HCT116 (cell line): ENCODE results near the gene KLHL22. TPM values are rescaled to one million over a fixed set of nuclear protein-coding genes. Genes with fewer than 3 reads are reported as not detected.

ENCODE experiments used
- ATAC-seq: fragments of 200-7000 bp; cut with Tn5 transposase; 2 replicates; pipeline ENCODE4 v1.9.1; 2020; ENCODE audit warnings: mild to moderate bottlenecking, moderate library complexity
- BruUV-seq: library from RNA; stranded (reverse); fragments of 400-500 nt; replicated peaks from 2 replicates; lab custom pipeline; 2021; lab: Mats Ljungman, UMichigan
- CTCF ChIA-PET: fragments of 300-600 bp; sonication (Branson Sonifier 250); formaldehyde crosslinking; loops from one replicate; lab custom pipeline; 2021; ENCODE audit warnings: antibody characterized with exemption; lab: Charles Lee
- POLR2A ChIA-PET: fragments of 300-600, 350-600 bp; sonication (Branson Sonifier 250); formaldehyde crosslinking; loops from one replicate; lab custom pipeline; 2021; ENCODE audit warnings: antibody characterized with exemption; lab: Charles Lee
- RAD21 ChIA-PET, 2 experiments: fragments of 300-600 bp; sonication (Branson Sonifier 250); formaldehyde crosslinking; loops; one replicate each; lab custom pipeline; 2023; ENCODE audit warnings: low total read pairs in 2 of 2; ENCODE audit not compliant: uncharacterized antibody in 2 of 2, unreplicated experiment in 2 of 2, low non-redundant PET in 1 of 2; lab: Charles Lee
- DNase-seq: peaks from one replicate; pipeline ENCODE4 v3.0.0-alpha.2; 2010; ENCODE audit warnings: low read depth, low spot score
- H2AFZ ChIP-seq: fragments of 200-600 bp; shearing (Covaris generic), sonication (generic); 2 replicates; pipeline ENCODE4 v1.6.1; 2017; ENCODE audit warnings: low read depth, mixed run types, mixed read lengths, antibody characterized with exemption, low read length; ENCODE audit not compliant: poor library complexity, severe bottlenecking
- H3K27ac ChIP-seq: 2 replicates; pipeline ENCODE4 v1.5.1; 2012; ENCODE audit warnings: low read depth, low read length
- H3K27me3 ChIP-seq: fragments of 200-600 bp; sonication (generic); 2 replicates; pipeline ENCODE4 v1.6.1; 2016; ENCODE audit warnings: mixed run types, low read length, mixed read lengths; ENCODE audit not compliant: insufficient read depth
- H3K36me3 ChIP-seq, 2 experiments: fragments of 200-500 bp in 1 of 2; fragments of 200-600 bp in 1 of 2; sonication (Bioruptor generic) in 1 of 2; sonication (generic) in 1 of 2; 2 replicates each; pipeline versions ENCODE4 v1.5.1 to v1.6.1; 2014 to 2016; ENCODE audit warnings: low read length in 2 of 2, inconsistent platforms in 1 of 2, mixed read lengths in 1 of 2, mixed run types in 1 of 2; ENCODE audit not compliant: insufficient read depth in 2 of 2, control insufficient read depth in 1 of 2
- H3K4me1 ChIP-seq, 2 experiments: fragments of 200-600 bp in 1 of 2; sonication (generic) in 1 of 2; 2 replicates each; pipeline versions ENCODE4 v1.5.1 to v1.6.1; 2012 to 2017; ENCODE audit warnings: low read length in 2 of 2, inconsistent platforms in 1 of 2, mild to moderate bottlenecking in 1 of 2, mixed read lengths in 1 of 2, mixed run types in 1 of 2, moderate library complexity in 1 of 2; ENCODE audit not compliant: insufficient read depth in 2 of 2, control insufficient read depth in 1 of 2
- H3K4me2 ChIP-seq: fragments of 200-600 bp; sonication (generic); 2 replicates; pipeline ENCODE4 v1.6.1; 2017; ENCODE audit warnings: mixed run types, low read length, mixed read lengths
- H3K4me3 ChIP-seq, 2 experiments: fragments of 200-600 bp in 1 of 2; sonication (generic) in 1 of 2; replicated peaks in 1 of 2; 2 replicates each; pipeline ENCODE4 v1.5.1; 2011 to 2016; ENCODE audit warnings: low read length in 2 of 2, control low read depth in 1 of 2, low read depth in 1 of 2, mild to moderate bottlenecking in 1 of 2, mixed read lengths in 1 of 2, mixed run types in 1 of 2
- H3K79me2 ChIP-seq: fragments of 200-600 bp; sonication (generic); 2 replicates; pipeline ENCODE4 v1.6.1; 2017; ENCODE audit warnings: mild to moderate bottlenecking, mixed run types, low read length, moderate library complexity, mixed read lengths; ENCODE audit not compliant: insufficient read depth
- H3K9ac ChIP-seq: fragments of 200-600 bp; sonication (generic); 2 replicates; pipeline ENCODE4 v1.6.1; 2016; ENCODE audit warnings: low read length, mixed read lengths
- H3K9me2 ChIP-seq: fragments of 200-600 bp; sonication (generic), shearing (Covaris generic); 2 replicates; pipeline ENCODE4 v1.6.1; 2017; ENCODE audit warnings: mixed run types, mild to moderate bottlenecking, moderate library complexity; ENCODE audit not compliant: insufficient read depth
- H3K9me3 ChIP-seq, 2 experiments: fragments of 200-500 bp in 1 of 2; fragments of 200-600 bp in 1 of 2; sonication (Bioruptor generic) in 1 of 2; sonication (generic) in 1 of 2; 2 replicates each; pipeline ENCODE4 v1.6.1; 2014 to 2017; ENCODE audit warnings: low read length in 2 of 2, mixed read lengths in 2 of 2, inconsistent platforms in 1 of 2, low read depth in 1 of 2, mild to moderate bottlenecking in 1 of 2, mixed run types in 1 of 2, moderate library complexity in 1 of 2; ENCODE audit not compliant: control insufficient read depth in 1 of 2, insufficient read depth in 1 of 2
- H4K20me1 ChIP-seq: fragments of 200-600 bp; sonication (generic), shearing (Covaris generic); 2 replicates; pipeline ENCODE4 v1.6.1; 2017; ENCODE audit warnings: mixed run types, mild to moderate bottlenecking, moderate library complexity; ENCODE audit not compliant: insufficient read depth
- CEBPB ChIP-seq: IDR thresholded peaks from 2 replicates; pipeline ENCODE4 v1.6.1; 2012; ENCODE audit warnings: low read depth
- EZH2phosphoT487 ChIP-seq: fragments of 200-600 bp; IDR thresholded peaks from 2 replicates; pipeline ENCODE4 v1.6.1; 2018; ENCODE audit warnings: antibody characterized with exemption, borderline replicate concordance
- JUND ChIP-seq: IDR thresholded peaks from 2 replicates; pipeline ENCODE4 v1.6.1; 2012
- SP1 ChIP-seq: IDR thresholded peaks from 2 replicates; pipeline ENCODE4 v1.6.1; 2012; ENCODE audit warnings: low read depth
- SRF ChIP-seq: IDR thresholded peaks from 2 replicates; pipeline ENCODE4 v1.6.1; 2012; ENCODE audit warnings: low read depth
- ZBTB33 ChIP-seq: IDR thresholded peaks from 2 replicates; pipeline ENCODE4 v1.6.1; 2011; ENCODE audit warnings: mild to moderate bottlenecking, low read length, moderate library complexity; ENCODE audit not compliant: insufficient replicate concordance; ENCODE audit errors: extremely low read depth
- intact Hi-C: fragments of 100-400 bp; cut with micrococcal nuclease; formaldehyde crosslinking; loops from 2 replicates; pipeline ENCODE4 v1.10.0; 2022
- total RNA-seq: library from RNA; stranded (reverse); gene quantifications from one replicate; pipeline ENCODE4 v1.2.1, GENCODE V29; 2021; ENCODE audit not compliant: unreplicated experiment
- TF ChIP-seq, protein P1 (sequence below): IDR thresholded peaks from 2 replicates; pipeline ENCODE4 v1.6.1; 2012

The KLHL22 gene
- total RNA-seq, 1 experiment from 2014 or later, result 16.4 TPM

DNA sequence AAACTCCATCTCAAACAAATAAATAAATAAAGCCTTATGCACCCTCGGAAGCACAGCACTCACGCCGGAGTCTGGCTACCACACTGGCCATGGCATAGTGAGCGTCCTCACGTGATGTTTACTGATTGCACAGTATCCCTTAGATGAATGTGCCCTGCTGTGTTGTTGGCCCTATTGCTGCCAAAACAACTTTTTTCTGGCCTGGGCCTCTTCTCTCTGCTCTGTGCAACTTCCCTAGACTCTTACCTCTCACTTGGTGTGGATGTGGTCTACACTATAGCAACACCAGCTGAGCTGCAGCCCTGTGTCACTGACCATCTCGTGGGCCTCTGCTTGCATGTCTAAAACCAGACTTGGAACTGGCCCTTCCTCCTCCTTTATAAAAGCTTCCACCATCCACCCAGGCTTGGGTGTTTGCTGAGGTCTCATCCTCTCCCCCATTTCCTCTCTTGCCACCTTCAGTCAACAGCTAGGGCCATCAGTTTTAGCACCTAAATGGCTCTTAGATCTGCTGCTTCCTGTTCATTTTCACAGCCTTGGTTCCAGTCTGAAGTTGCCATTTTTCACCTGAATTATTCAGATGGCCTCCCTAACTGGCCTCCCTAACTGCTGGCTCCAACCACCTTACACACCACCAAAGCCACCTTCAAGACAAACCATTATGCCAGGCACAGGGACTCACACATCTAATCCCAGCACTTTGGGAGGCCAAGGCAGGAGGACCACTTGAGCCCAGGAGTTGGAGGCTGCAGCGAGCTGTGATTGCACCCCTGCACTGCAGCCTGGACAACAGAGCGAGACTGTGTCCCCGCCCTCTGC is 92.4 kb downstream of the KLHL22 start:
- DNase-seq, result no peak
- ChIA-PET RAD21 (no interaction called here), POLR2A (interaction anchor here (0.6 kb wide), 1 partner anchor 120 kb away, joined by 3 read pairs; no protein-coding TSS in a partner anchor), CTCF (no interaction called here)
- Histone ChIP-seq H3K9me2 (no peaks in the 10 kb centered on the region), H3K36me3 (peaks cover 0 to 3% of the 10 kb centered on the region in 2 experiments; a peak in 3 of 4 replicates), H3K9me3 (no peaks in the 10 kb centered on the region), H3K9ac (no peak overlapping the region), H2AFZ (no peak overlapping the region), H3K27me3 (no peaks in the 10 kb centered on the region), H3K27ac (no peak overlapping the region), H4K20me1 (no peaks in the 10 kb centered on the region), H3K4me3 (no peak overlapping the region), H3K4me2 (no peak overlapping the region), H3K79me2 (peaks cover 7% of the 10 kb centered on the region; the same call in 1 of the 2 replicates), H3K4me1 (no peaks in the 10 kb centered on the region)
- TF ChIP-seq, protein P1, sequence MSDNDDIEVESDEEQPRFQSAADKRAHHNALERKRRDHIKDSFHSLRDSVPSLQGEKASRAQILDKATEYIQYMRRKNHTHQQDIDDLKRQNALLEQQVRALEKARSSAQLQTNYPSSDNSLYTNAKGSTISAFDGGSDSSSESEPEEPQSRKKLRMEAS, result no peak
- no peak for TF ChIP-seq JUND
- TF ChIP-seq CEBPB, result no peak
- no peak for TF ChIP-seq EZH2phosphoT487
- TF ChIP-seq ZBTB33, result no peak
- no peak for TF ChIP-seq SRF
- no peak for TF ChIP-seq SP1
- BruUV-seq, result no TSS peak
- ATAC-seq, result no peak
- intact Hi-C loops, result no loop called here
